CD4-positive, alpha-beta memory T cell (primary cell): ENCODE data around the gene SVOPL. TPM values are rescaled to one million over a fixed set of nuclear protein-coding genes. Genes with fewer than 3 reads are reported as not detected.

Source experiments
- polyA plus RNA-seq, 2 donors: library from polyadenylated mRNA; unstranded; fragments of 300-500 nt; fragmentation: Illumina TruSeq; gene quantifications; one replicate each; pipeline ENCODE4 v1.2.3, GENCODE V29; 2021
- total RNA-seq, 2 experiments: library from RNA; stranded (reverse); gene quantifications; one replicate each; pipeline ENCODE4 v1.2.3, GENCODE V29; 2021

SVOPL gene
- total and polyA plus RNA-seq, 4 experiments from 2014 or later: not detected

Other genes starting within 250 kb of the SVOPL start
- gene TRIM24, start 241.1 kb downstream of the SVOPL start, total RNA-seq: 10 to 100 TPM; 15.0 to 15.2 TPM
- gene TRIM24, start 241.1 kb downstream of the SVOPL start, polyA plus RNA-seq: 1 to 10 TPM; 3.1 to 9.9 TPM
- gene TMEM213, start 96.6 kb upstream of the SVOPL start, total RNA-seq: not detected
- gene TMEM213, start 96.6 kb upstream of the SVOPL start, polyA plus RNA-seq: not detected
- not detected for gene ATP6V0A4, start 96.8 kb upstream of the SVOPL start, total RNA-seq
- not detected for gene ATP6V0A4, start 96.8 kb upstream of the SVOPL start, polyA plus RNA-seq